ENCODE measurements around the gene MYCN.
"Not testable (repeated sequence)": the region's sequence is repeated elsewhere in the genome, so short reads cannot be mapped to it uniquely, and the experiment has no call there.

The MYCN gene

GRCh38 chr2:15950088-15950952 is 10.0 kb downstream of the MYCN start:
- H3K4me3 ChIP-seq (ENCODE audit: low read length) = no peak overlapping the region
- no peaks in the 10 kb centered on the region for H3K9me3 ChIP-seq (ENCODE audit: control insufficient read depth, low read length)
- no peak overlapping the region for H3K9ac ChIP-seq (ENCODE audit: low read length)
- no peaks in the 10 kb centered on the region for H3K4me1 ChIP-seq (ENCODE audit: control insufficient read depth, insufficient read depth, low read length)
- no peaks in the 10 kb centered on the region for H3K36me3 ChIP-seq (ENCODE audit: control insufficient read depth, insufficient read depth, low read length, severe bottlenecking)
- H3K27me3 ChIP-seq (replicated peaks; ENCODE audit: control insufficient read depth, insufficient read depth, low read length) = peaks cover 4% of the 10 kb centered on the region
- DNase-seq (ENCODE audit: low read depth) = no peak

- H3K4me3 ChIP-seq (ENCODE audit: low read length); H3K9me3 ChIP-seq (ENCODE audit: control insufficient read depth, low read length); H3K9ac ChIP-seq (ENCODE audit: low read length); H3K36me3 ChIP-seq (ENCODE audit: control insufficient read depth, insufficient read depth, low read length, severe bottlenecking); DNase-seq (ENCODE audit: low read depth); H3K27me3 ChIP-seq (replicated peaks; ENCODE audit: control insufficient read depth, insufficient read depth, low read length); H3K4me1 ChIP-seq (ENCODE audit: control insufficient read depth, insufficient read depth, low read length): not testable (repeated sequence)
Observed at GRCh38 chr2:15951936-15952335, 11.6 kb downstream of the MYCN start.

DNA sequence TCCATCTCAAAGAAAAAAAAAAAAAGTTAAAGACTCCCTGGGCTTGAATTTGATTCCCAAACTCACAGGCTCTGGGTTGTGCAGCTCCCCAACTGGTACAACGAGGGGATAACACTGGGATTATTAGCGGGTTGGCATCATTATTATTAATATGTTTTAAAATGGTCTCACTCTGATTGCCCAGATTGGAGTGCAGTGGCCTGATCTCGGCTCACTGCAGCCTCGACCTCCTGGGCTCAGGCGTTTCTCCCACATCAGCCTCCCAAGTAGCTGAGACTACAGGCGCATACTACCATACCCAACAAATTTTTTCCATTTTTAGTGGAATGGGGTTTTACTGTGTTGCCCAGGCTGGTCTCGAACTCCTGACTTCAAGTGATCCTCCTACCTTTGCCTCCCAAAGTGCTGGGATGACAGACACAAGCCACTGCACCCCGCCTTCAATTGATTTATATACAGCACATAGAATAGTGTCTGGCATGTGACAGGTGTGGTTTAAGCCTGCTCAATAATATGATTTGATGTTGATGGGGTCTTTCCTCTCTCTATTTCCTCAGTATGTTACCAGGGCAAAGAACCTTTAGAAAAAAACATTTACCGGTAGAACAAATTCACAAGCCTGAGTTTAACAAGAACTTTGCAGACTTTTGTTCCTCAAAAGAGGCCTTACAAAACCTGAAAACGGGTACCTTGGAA is 12.2 kb downstream of the MYCN start:
- Histone ChIP-seq H3K4me3 (ENCODE audit: low read length) (no peak overlapping the region), H3K27me3 (replicated peaks; ENCODE audit: control insufficient read depth, insufficient read depth, low read length) (no peaks in the 10 kb centered on the region), H3K36me3 (ENCODE audit: control insufficient read depth, insufficient read depth, low read length, severe bottlenecking) (no peaks in the 10 kb centered on the region), H3K9ac (ENCODE audit: low read length) (no peak overlapping the region), H3K4me1 (ENCODE audit: control insufficient read depth, insufficient read depth, low read length) (no peaks in the 10 kb centered on the region), H3K9me3 (ENCODE audit: control insufficient read depth, low read length) (no peaks in the 10 kb centered on the region)
- DNase-seq (ENCODE audit: low read depth) = no peak

GRCh38 chr2:15953147-15953630 is 12.8 kb downstream of the MYCN start:
- Histone ChIP-seq H3K4me3 (ENCODE audit: low read length) (no peak overlapping the region), H3K27me3 (replicated peaks; ENCODE audit: control insufficient read depth, insufficient read depth, low read length) (no peaks in the 10 kb centered on the region)
- DNase-seq (ENCODE audit: low read depth) = no peak

GRCh38 chr2:15953891-15954680 is 13.7 kb downstream of the MYCN start:
- no peak for DNase-seq (ENCODE audit: low read depth)
- no peaks in the 10 kb centered on the region for H3K36me3 ChIP-seq (ENCODE audit: control insufficient read depth, insufficient read depth, low read length, severe bottlenecking)
- no peaks in the 10 kb centered on the region for H3K27me3 ChIP-seq (replicated peaks; ENCODE audit: control insufficient read depth, insufficient read depth, low read length)
- no peaks in the 10 kb centered on the region for H3K4me1 ChIP-seq (ENCODE audit: control insufficient read depth, insufficient read depth, low read length)
- H3K9ac ChIP-seq (ENCODE audit: low read length) = no peak overlapping the region
- no peaks in the 10 kb centered on the region for H3K9me3 ChIP-seq (ENCODE audit: control insufficient read depth, low read length)
- H3K4me3 ChIP-seq (ENCODE audit: low read length) = no peak overlapping the region

More at GRCh38 chr2:15953147-15953630, 12.8 kb downstream of the MYCN start:
- Histone ChIP-seq H3K9ac (ENCODE audit: low read length) (no peak overlapping the region), H3K9me3 (ENCODE audit: control insufficient read depth, low read length) (no peaks in the 10 kb centered on the region), H3K4me1 (ENCODE audit: control insufficient read depth, insufficient read depth, low read length) (no peaks in the 10 kb centered on the region), H3K36me3 (ENCODE audit: control insufficient read depth, insufficient read depth, low read length, severe bottlenecking) (no peaks in the 10 kb centered on the region)

- Histone ChIP-seq H3K27me3 (replicated peaks; ENCODE audit: control insufficient read depth, insufficient read depth, low read length) (no peaks in the 10 kb centered on the region), H3K36me3 (ENCODE audit: control insufficient read depth, insufficient read depth, low read length, severe bottlenecking) (no peaks in the 10 kb centered on the region), H3K9me3 (ENCODE audit: control insufficient read depth, low read length) (no peaks in the 10 kb centered on the region), H3K4me3 (ENCODE audit: low read length) (no peak overlapping the region), H3K9ac (ENCODE audit: low read length) (no peak overlapping the region), H3K4me1 (ENCODE audit: control insufficient read depth, insufficient read depth, low read length) (no peaks in the 10 kb centered on the region)
- no peak for DNase-seq (ENCODE audit: low read depth)
Observed at GRCh38 chr2:15954761-15955160, 14.4 kb downstream of the MYCN start.

GRCh38 chr2:15955232-15955988 is 15.1 kb downstream of the MYCN start:
- H3K36me3 ChIP-seq (ENCODE audit: control insufficient read depth, insufficient read depth, low read length, severe bottlenecking) = no peaks in the 10 kb centered on the region
- no peaks in the 10 kb centered on the region for H3K4me1 ChIP-seq (ENCODE audit: control insufficient read depth, insufficient read depth, low read length)
- H3K9me3 ChIP-seq (ENCODE audit: control insufficient read depth, low read length) = no peaks in the 10 kb centered on the region
- no peak overlapping the region for H3K9ac ChIP-seq (ENCODE audit: low read length)
- no peak overlapping the region for H3K4me3 ChIP-seq (ENCODE audit: low read length)
- no peaks in the 10 kb centered on the region for H3K27me3 ChIP-seq (replicated peaks; ENCODE audit: control insufficient read depth, insufficient read depth, low read length)
- no peak for DNase-seq (ENCODE audit: low read depth)

DNA sequence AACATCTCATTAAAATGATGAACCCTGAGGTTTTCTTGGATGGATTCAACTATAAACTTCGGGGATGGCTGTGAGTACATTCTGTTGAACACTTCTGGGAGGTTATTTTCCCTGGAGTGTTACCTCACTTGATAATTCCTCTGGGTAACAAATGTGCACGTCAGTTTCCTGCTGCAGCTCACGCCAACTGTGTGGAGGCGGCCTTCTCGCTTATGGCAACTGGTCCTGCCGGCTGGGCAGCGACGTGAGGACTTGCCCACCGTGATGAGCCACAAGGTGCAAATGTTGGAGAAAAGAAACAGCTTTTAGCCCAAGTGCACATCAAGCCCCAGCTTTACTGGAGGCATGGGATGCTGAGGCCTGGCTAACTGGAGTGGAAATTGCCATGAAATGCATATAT is 15.9 kb downstream of the MYCN start:
- H3K4me3 ChIP-seq (ENCODE audit: low read length) = no peak overlapping the region
- H3K4me1 ChIP-seq (ENCODE audit: control insufficient read depth, insufficient read depth, low read length) = no peaks in the 10 kb centered on the region
- no peaks in the 10 kb centered on the region for H3K27me3 ChIP-seq (replicated peaks; ENCODE audit: control insufficient read depth, insufficient read depth, low read length)
- no peaks in the 10 kb centered on the region for H3K9me3 ChIP-seq (ENCODE audit: control insufficient read depth, low read length)
- no peak overlapping the region for H3K9ac ChIP-seq (ENCODE audit: low read length)
- no peaks in the 10 kb centered on the region for H3K36me3 ChIP-seq (ENCODE audit: control insufficient read depth, insufficient read depth, low read length, severe bottlenecking)
- no peak for DNase-seq (ENCODE audit: low read depth)

DNA sequence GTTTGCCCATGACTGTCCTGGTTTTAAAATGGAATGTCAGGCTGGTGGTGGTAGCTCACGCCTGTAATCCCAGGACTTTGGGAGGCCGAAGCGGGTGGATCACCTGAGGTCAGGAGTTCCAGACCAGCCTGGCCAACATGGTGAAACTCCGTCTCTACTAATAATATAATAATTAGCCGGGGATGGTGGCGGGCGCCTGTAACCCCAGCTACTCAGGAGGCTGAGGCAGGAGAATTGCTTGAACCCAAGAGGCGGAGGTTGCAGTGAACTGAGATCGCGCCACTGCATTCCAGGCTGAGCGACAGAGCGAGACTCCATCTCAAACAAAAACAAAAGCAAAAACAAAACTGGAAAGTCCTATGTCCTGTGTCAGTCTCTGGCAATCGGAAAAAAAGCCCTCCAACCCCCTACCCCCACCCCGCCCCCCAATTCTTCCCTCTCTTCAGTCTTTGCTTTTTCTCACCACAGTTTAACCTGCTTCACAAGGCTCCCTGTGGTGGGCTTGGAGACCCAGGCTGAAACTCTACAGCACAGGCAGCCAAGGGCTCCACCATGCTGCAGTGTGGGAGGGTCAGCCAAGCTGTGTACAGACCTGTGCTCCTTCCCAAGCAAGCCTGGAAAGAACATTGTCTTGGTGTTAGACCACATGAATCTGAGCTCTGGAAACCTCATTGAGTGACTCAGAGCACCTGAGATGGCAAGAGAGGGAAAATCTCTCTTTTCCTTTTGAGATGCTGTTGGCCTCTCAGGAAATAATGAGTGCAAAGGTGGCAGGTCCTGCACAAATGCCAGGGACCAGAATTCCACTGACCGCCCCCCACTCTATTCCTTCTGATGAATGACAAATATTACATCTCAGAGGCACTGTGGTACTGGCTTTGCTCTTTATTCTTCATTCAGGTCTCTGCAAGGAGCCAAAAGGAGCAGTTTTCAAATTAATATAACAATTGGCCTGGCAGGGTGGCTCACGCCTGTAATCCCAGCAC is 16.7 kb downstream of the MYCN start:
- Histone ChIP-seq H3K4me3 (ENCODE audit: low read length) (no peak overlapping the region), H3K4me1 (ENCODE audit: control insufficient read depth, insufficient read depth, low read length) (no peaks in the 10 kb centered on the region), H3K36me3 (ENCODE audit: control insufficient read depth, insufficient read depth, low read length, severe bottlenecking) (no peaks in the 10 kb centered on the region), H3K9ac (ENCODE audit: low read length) (no peak overlapping the region), H3K9me3 (ENCODE audit: control insufficient read depth, low read length) (no peaks in the 10 kb centered on the region), H3K27me3 (replicated peaks; ENCODE audit: control insufficient read depth, insufficient read depth, low read length) (no peaks in the 10 kb centered on the region)
- DNase-seq (ENCODE audit: low read depth) = no peak

Measured in adipocyte (in vitro differentiated cells).